SKM-1 treated with dmso at 0.1 percent for 144 hours (cell line): ENCODE data around the gene SPRY4.
"Not testable (repeated sequence)": the region's sequence is repeated elsewhere in the genome, so short reads cannot be mapped to it uniquely, and the experiment has no call there.

Experiments
- DNase-seq: peaks from one replicate; lab custom pipeline; 2025; ENCODE audit not compliant: unreplicated experiment; lab: John Stamatoyannopoulos, UW

SPRY4 gene

DNA sequence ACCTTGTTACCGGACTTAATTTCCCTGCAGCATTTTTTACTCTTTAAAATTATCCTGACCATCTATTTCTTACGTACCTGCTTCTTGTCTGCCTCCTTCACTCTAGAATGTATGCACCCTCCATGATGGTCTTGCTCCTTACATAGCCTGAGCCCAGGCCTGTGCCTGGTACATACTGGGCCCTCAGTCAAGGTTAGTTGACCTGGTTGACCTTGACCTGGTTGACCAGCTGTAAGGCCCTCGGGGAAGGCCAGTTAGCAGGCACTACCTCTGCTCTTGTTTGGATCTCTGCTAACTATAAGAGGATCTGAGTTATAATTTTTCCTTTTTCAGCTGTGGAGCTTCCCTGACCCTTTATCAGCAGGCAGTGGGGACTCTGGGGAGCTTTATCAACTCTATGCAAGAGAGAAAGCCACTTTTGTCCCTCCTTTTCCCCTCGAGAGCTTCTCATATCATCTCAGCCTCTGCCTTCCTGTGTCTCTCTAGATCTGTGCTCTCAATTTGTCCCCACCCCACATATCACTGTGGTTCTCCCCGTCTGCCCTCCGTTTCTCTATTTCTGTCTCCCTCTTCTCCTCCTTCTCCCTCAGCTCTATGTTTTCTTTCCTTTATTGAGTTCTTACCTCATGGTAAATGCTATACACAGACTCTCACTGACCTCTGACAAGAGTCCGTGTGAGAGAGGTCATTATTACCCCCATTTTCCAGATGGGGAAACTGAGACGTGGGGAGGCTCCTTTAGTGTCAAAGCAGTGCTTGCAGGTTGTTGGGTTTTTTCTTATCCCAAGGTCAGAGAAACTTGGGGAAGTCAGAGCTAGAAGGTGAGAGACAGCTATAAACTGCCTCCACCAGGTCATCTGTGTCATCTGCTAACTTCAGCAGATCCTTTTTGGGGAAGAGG lies 28.6 kb downstream of the SPRY4 start:
- no peak for DNase-seq

DNA sequence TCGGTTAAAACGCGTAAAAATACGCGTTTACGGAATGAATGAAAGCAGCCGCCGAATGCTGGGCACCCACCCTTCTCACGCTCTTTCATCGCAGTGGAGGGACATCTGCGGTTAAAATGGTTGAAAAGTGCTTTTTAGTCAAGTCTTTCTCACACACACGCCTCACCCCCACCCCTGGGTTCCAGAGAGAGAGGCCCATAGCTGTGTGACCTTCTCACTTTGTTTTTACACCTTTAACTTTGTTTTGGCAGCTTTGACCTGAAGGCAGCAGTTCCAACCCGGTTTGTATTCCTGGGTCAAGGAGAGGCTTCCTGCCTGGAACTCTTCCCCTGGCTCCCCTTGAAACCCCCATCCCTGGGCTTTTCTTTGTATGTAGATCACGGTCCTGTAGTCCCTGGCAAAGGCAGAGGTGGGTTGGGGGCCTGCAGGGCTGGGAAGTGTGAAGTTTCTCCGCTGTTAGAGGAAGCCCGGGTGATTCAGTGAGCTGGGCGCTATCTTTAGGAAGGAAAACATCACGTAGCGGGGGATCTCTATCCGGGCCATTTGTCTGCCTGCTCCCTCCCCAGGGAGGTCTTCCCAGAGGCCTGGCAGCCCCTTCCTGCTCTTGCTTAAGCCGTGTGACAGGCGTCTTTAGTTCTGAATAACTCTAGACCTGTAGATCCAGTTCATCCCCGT lies 29.6 kb downstream of the SPRY4 start:
- no peak for DNase-seq

DNA sequence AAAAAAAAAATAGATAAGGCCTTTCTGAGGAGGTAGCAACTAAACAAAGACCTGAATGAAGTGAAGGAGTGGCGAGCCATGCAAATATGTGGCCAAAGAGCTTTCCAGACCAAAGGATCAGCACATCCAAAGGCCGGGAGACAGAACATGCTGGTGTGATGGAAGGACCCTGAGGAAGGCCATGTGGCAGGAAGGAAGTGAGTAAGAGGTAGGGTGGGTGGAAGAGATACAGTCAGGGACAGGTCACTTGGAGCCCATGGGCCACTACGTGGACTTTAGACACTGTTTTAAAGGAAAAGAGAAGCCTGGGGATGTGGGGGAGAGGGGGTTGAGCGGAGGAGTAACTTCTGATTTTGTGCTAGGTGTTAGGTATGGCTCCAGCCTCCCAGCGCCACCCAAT lies 31.3 kb downstream of the SPRY4 start:
- DNase-seq: no peak

DNA sequence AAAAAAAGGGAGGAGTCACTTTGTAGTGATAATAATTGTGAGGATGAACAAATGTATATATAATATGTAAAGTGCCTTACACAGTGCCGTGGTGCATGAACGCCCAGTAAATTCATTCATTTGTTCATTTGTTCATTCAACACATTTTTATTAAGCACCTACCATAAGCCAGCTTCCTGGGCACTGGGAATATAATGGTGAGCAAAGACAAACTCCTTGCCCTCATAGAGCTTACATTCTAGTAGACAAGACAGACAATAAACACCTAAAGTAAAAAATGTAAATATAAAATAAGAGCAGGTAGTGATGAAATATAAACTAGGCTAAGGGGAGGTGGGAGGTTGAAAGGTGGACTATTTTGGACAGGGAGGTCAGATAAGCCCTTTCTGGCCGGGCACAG lies 32.0 kb downstream of the SPRY4 start:
- no peak for DNase-seq

DNA sequence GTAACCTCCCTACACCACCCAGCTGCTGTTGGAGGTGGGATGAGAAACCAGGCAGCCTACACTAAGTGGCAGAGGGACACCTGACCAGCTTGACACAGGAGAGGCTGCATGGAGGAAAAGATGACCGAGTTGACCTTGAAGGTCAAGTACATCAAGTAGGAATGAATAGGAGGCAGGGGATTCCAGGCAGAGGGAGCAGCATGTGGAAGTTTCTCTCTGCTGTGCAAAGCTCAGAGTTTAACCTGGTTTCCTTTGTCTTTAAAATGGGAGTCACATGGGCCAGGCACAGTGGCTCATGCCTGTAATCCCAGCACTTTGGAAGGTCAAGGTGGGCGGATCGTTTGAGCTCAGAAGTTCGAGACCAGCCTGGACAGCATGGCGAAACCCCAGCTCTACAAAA lies 32.6 kb downstream of the SPRY4 start:
- no peak for DNase-seq

DNA sequence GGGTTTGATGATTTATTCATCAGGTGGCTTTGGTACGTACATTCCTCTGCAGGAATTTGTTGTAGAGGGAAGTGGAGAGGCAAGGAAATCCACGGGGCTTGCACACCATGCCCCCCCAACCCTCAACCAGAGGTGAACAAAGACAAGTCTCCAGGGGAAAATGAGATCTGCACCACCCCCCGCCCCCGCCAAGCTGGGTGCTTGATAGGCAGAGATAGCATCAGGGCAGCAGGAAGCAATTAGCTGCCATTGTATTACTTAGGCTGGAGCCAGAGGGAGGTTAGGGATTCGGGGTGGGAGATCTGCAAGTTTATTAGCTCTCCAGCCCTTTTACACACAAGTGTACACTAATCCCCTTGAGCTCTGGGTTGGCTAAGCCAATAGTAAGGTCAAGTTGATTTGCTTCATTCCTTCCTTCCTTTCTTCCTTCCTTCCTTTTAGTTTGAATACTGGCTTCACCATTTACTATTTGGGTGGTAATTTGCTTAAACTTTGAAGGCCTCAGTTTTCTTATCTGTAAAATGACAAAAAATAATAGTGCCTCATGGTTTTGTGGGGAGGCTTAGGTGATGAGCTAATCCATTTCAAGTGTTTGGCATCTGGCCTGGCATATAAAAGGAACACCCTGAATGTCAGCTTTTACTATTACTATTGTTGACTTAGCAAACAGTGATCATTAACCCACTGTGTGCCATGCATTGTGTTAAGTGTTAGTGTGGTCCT lies 34.1 kb downstream of the SPRY4 start:
- no peak for DNase-seq

DNA sequence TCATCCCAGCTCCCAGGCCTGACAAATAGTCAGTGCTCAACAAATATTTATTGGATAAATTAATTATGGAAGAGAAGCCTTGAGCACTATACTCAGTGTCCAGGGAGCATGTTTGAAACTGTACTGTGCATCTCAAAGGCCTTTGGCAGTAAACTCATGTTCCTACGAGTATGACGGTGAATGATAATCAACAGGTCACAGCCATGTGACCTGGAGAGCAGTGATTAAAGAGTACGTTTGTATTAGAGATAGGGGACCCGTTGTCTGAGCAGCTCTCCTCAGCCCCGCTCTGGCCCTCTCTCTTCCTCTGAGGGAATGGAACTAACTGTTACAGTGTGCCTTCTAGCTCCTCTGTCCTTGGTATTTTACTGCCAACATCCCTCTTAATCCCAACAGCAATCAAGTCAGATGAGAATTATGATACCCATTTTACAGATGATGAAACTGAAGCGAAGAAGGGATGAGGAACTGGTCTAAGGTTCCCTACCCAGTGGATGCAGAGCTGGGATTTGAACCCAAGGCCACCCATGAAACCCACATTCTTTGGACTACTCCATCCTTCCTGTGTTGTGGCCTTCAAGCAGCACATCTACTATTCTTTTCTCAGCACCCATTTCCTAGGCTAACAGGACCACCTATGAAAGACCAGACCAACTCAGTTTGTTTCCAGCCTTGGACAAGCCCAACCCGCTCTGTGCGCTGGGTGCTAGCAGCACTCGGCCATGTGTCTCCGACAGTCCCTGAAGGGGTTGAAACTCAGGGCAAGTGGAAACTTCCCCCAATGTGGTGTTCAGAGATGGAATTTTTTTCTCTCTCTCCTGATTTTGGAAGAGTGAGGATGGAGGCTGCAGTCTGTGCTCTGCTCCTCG lies 34.9 kb downstream of the SPRY4 start:
- DNase-seq: no peak

DNA sequence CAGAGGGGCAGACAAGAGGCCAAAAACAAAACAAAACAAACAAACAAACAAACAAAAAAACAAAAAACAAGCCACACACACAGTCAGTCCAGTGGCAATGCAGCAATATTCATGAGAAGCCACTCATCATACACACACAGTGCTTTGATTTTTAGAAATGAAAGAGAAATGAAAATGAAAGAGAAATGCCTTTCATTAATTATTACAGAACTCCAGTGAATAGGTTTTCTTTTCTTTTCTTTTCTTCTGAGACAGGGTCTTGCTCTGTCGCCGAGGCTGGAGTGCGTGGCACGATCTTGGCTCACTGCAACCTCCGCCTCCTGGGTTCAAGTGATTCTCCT lies 36.9 kb downstream of the SPRY4 start:
- no peak for DNase-seq

DNA sequence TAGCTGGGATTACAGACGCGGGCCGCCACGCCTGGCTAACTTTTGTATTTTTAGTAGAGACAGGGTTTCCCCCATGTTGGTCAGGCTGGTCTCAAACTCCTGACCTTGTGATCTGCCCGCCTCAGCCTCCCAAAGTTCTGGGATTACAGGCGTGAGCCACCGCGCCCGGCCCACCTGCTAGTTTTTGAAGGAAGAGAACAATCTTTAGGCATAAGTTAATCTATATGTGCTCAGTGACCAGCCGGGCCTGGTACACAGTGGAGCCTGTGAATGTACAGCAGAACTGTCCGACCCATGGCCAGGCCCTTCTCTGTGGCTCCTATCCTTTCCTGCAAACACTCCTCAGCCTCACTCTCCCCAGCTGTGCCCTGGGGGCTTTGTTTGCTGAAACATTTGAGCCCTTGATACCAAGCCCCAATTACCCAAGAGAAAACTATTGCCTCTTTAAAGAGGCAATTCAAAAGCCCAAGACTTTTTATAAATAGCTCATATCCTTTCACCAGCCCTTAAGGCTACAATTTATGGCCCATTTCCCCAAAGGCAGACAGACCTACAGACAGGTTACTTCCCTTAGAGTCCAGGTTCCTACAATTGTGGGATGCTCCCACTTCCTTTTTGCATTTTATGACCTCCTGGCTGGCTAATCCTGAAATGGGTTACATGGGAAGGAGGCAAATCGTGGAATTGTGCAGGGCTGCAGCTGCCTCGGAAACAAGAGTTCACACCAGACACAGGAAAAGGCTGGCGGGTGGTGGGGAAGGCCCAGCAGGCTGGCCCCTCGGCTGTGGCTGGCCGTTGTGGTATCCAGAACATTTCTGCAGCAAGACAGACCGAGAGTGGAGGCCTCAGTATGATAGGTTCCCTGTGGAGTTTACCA lies 37.5 kb downstream of the SPRY4 start:
- no peak for DNase-seq

DNA sequence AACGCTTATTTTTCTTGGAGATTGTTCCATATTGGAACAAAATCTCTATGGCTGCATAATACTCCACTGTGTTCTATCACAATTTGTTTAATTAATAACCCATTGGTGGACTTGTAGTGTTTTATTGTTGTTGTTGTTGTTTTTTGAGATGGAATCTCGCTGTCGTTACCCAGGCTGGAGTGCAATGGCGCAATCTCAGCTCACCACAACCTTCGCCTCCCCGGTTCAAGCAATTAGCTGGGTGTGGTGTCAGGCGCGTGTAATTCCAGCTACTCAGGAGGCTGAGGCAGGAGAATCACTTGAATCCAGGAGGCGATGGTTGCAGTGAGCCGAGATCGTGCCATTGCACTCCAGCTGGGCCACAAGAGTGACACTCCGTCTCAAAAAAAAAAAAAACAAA lies 38.7 kb downstream of the SPRY4 start:
- DNase-seq: no peak

DNA sequence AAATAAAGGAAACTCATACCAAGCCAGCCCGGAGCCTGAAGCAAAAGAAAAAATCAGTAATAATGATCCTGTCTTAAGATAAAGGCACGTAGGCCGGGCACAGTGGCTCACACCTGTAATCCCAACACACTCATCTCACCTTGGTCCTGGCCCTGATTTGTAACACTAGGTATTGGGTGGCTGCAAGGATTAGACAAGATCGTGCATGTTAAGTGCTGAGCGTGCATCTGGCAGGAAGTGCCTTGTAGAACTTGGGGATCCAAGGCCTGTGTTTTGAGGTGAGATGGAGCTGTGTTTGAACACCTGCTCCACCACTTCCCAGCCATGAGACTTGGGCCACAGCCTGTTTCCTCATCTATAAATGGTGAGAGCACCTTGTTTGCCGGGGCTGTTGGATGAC lies 41.5 kb downstream of the SPRY4 start:
- DNase-seq: no peak

DNA sequence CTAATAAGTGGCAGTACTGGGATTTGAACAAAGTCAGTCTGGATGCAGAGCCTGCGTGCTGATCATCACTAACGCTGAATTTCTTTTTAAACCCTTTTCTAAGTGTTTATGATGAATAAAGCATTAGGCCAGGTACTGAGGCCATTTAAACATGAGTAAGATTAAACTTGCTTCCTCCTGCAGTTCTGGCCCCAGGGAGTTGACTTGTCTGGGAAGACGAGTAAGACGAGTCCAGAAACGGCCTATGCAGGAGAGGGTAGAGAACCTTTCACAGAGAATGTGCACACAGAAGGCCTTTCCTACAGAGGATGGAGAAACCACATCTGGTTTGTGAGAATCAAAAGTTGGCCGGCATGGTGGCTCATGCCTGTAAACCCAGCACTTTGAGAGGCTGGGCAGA lies 42.9 kb downstream of the SPRY4 start:
- no peak for DNase-seq

DNA sequence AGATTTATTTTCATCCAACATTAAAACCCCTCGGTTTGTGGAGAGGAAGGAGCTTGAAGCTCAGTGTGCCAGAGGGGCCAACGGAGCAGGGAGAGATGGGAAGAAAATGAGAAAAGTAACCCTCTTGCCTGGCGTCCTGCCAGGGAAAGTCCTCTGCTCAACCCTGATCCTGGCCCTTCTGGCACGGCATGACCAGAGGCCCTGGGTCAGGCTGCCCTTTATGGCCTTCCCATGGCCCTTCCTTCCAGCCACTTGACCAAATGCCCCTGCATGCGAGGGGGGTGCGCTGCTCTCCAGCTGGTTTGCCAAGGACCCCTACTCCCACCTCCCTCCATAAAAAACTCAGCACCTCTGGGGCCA lies 43.8 kb downstream of the SPRY4 start:
- DNase-seq: no peak

DNA sequence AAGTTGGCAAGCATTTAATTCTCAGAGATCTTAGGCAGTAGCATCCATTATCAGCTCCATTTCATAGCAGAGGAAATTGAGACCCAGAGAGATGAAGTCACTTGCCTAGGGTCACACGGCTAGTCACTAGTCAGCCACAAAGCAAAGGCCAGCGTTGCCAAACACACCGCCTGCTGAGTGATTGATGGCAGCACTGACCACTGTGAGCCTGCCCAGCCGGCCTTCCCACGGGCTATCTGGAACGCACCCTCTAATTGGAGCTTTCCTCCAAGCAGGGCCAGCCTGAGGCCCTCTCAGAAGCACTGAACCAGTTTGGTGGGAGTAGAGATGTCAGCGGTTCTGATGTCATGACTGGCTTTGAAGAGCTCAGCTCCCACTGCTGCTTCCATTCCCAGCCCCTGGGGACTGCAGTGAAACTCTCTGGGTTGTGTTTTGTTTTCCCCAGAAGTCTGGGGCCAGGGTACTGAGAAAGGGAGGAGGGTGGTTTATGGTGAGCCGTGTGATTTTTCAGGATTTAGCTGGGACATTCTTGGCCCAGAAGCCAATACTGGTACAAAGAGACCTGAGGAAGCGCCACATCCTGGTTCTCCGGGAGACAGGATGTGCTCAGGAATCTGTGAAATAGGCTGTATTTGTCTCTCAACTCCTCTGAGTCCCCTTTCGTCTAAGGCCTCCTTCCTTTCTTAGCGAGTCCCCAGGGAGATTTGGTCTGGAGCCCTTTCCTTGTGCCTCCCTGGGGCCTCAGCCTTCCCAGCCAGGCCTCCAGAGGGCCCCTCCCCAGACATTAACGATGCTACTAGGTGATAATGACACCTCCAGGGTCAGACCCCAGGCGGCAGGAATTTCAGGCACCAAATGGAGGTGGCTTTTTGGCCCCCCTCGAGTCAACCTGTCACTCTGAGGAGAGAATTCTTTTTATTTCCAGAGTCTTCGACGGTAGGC lies 44.5 kb downstream of the SPRY4 start:
- no peak for DNase-seq

DNA sequence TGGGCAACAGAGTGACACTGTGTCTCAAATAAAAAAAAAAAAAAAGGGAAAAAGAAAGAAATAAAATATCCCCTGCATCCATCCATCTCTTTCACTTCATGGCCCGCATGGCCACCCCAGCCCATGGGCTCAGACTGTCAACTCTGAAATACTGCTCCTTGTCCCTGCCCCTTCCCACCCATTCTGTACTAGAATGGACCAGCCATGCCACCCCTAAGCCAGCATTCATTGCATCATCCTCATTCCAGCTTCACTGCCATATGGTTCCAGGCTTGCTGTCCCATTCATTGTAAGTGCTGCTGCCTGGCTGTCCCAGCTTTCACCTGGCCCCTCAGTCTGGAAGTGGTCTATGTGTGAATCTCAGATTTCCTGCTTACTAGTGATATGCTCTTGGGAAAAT lies 46.2 kb downstream of the SPRY4 start:
- no peak for DNase-seq

DNA sequence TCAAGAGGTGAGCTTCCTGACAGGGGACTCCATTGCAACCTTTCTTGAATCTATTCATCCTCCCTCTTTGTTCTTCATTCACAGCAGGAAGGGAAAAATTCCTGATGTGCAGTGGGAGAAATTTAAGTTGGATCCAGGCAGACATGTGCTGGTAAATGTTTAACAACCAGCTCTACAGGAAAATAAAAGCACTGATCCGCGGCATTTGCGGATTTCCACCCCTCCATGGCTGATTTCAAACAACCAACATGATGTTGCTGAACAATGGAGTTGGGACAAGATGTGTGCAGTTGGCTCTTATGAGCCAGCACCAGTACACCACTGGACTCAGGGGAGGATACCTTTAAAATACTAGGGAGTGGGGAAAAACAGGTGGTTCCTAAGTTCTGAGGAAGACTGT lies 47.0 kb downstream of the SPRY4 start:
- no peak for DNase-seq

DNA sequence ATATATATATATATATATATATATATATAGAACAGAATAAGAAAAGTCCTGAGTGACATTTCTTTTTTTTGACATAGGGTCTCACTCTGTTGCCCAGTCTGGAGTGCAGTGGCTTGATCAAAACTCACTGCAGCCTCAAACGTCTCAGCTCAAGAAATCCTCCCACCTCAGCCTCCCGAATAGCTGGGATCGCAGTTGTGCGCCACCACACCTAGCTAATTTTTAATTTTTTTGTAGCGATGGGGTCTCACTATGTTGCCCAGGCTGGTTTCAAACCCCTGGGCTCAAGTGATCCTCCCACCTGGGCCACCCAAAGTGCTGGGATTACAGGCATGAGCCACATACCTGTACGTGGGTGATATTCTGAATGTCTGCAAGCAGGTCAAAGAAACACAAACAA lies 48.3 kb downstream of the SPRY4 start:
- no peak for DNase-seq

DNA sequence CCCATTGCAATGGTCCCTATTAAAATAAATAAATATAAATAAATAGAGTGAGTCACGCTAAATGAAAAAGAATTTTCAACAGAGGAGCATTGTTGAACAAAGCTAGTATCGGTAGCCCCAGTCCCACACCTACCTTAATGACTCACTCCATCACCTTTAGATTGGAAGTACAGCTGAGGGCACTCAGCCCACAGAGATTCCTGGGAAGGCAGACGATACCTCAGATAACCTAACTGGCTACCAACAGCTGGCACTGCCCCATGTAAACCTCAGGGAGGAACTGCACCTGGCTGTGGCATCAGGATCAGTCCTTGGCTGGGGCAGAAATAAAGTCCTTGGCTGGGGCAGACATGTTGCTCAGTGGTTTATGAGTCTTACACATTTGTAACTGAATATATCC lies 49.3 kb downstream of the SPRY4 start:
- DNase-seq: no peak

DNA sequence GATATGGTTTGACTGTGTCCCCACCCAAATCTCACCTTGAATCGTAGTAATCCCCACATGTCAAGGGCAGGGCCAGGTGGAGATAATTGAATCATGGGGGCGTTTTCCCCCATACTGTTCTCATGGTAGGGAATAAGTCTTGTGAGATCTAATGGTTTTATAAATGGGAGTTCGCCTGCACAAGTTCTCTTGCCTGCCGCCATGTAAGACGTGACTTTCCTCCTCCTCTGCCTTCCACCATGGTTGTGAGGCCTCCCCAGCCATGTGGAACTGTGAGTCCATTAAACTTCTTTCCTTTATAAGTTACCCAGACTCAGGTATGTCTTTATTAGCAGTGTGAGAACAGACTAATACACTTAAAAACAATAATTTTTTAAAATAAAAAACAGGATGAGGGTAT lies 52.2 kb downstream of the SPRY4 start:
- not testable (repeated sequence) for DNase-seq
